Uterus (tissue), 2 donors: ENCODE results near the gene SAFB.

Source experiments
- CTCF ChIP-seq, 4 experiments: fragments of 200-600 bp in 2 of 4; fragments of 450-650 bp in 2 of 4; sonication (generic) in 2 of 4; IDR thresholded peaks; one replicate each; pipeline ENCODE4 v1.5.1; 2016 to 2019; ENCODE audit warnings: antibody characterized with exemption in 4 of 4, mild to moderate bottlenecking in 2 of 4, moderate library complexity in 1 of 4
- POLR2A ChIP-seq, 2 donors: fragments of 450-650 bp; IDR thresholded peaks; one replicate each; pipeline ENCODE4 v1.6.1; 2016; ENCODE audit warnings: antibody characterized with exemption in 2 of 2, mild to moderate bottlenecking in 1 of 2, moderate library complexity in 1 of 2

DNA sequence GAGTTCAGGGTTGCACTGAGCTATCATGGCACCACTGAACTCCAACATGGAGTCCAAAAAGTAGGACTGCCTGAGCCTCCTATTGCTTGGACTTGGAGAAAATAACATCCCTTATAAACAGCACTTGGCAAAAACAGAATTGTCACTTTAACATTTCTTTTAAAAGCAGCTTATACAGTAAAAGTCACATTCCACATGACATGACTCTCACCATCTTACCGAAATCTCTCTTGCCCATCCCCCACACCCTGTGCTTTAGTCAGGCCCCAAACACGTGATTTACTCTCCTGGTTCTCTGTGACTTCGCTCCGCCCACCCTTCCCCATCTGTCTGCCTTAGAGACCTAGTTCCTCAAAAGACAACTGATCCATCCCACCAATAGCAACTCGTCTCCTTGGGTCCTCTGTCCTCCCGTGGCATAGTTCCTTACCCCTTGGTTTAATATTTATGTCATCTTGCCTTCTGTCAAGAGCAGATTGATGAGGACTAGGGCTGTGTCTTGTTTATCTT lies 4.6 kb downstream of the SAFB start:
- no peak for TF ChIP-seq CTCF (IDR thresholded peaks at IDR 0.05)
- no peak for TF ChIP-seq POLR2A (IDR thresholded peaks at IDR 0.05)
